Choroid plexus epithelial cell (primary cell): Measurements from ENCODE around the gene TIGD3.

Experiments used
- DNase-seq: peaks from one replicate; pipeline ENCODE4 v3.0.0-alpha.2; 2010; ENCODE audit warnings: low read depth
- H3K4me3 ChIP-seq: 2 replicates; pipeline ENCODE4 v1.5.1; 2011; ENCODE audit warnings: low read depth, mild to moderate bottlenecking, control low read depth, low read length, moderate library complexity
- TF ChIP-seq, protein P1 (sequence below): conservative IDR thresholded peaks from 2 replicates; pipeline ENCODE4 v1.5.1; 2011; ENCODE audit warnings: low read depth, mild to moderate bottlenecking, control low read depth, inconsistent platforms, low read length, moderate library complexity

Gene TIGD3

DNA sequence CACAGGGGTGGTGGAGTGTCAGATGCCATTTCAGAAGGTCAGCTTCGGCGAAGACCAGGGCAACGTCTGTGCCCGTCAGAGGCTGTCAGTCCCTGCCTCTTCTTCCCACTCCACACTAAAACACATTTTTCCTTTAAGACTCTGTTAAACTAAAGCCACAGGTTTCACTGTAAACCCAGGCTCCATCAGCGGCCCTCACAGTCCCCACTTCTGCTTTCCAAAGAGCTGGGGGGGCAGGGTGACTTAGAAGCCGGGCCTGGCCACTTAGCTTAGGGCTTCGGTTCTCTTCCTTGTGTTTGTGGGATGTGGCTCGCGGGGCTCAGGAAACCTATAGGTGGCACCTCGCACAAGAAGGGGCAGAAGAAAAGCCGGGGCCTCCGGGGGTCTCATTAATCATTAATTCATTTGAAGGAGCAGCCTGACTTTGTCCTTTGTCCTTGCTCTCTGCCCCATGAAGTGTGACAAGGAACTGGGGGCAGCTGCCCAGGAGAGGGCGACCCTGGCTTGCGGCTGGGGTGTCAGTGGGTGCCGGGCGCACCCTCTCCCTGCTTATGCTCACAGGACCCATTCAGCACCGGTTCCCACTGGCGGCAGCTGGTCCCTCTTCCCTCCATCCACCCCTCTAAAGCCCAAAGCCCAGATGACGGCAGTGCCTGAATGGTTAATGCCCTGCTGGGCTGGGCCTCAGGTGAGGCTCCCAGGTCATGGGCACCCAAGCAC, 23.8 kb downstream of the TIGD3 start:
- no peak for DNase-seq
- TF ChIP-seq, protein P1, sequence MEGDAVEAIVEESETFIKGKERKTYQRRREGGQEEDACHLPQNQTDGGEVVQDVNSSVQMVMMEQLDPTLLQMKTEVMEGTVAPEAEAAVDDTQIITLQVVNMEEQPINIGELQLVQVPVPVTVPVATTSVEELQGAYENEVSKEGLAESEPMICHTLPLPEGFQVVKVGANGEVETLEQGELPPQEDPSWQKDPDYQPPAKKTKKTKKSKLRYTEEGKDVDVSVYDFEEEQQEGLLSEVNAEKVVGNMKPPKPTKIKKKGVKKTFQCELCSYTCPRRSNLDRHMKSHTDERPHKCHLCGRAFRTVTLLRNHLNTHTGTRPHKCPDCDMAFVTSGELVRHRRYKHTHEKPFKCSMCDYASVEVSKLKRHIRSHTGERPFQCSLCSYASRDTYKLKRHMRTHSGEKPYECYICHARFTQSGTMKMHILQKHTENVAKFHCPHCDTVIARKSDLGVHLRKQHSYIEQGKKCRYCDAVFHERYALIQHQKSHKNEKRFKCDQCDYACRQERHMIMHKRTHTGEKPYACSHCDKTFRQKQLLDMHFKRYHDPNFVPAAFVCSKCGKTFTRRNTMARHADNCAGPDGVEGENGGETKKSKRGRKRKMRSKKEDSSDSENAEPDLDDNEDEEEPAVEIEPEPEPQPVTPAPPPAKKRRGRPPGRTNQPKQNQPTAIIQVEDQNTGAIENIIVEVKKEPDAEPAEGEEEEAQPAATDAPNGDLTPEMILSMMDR, result no peak
- H3K4me3 ChIP-seq, result no peak overlapping the region

DNA sequence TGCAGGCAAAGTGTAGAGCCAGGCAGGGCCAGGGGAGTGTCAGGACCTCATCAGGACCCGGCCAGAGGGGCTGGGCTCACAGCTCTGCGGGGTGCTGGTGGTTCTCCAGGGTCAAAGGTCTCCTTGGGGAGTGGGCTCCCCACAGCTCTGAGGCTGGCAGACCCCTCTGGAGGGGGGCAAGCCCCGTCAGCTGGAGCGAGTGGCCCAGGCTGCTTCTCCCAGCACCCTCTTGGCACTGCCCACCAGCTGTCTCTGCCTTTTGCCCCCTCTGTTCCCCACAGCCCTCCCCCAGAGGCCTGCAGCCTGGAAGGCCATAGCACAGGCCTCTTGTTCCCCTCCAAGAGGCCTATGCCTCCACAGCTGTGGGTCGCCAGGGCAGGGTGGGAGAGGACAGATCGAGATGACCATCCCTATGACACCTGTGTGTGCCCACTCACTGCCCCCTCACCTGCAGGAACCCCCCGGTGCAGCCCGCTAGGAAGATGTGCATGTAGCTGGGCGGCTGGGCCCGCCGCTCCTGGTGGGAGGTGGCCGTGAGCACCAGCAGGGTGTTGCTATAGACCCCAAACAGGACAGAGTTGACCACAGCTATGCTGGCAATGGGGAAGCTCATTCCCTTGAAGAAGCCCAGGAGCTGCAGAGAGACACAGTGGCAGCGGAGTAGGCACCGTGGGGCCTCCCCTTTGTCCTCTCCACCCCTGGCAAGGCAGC, 24.5 kb downstream of the TIGD3 start:
- DNase-seq, result no peak
- TF ChIP-seq, protein P1, result no peak
- no peak overlapping the region for H3K4me3 ChIP-seq

DNA sequence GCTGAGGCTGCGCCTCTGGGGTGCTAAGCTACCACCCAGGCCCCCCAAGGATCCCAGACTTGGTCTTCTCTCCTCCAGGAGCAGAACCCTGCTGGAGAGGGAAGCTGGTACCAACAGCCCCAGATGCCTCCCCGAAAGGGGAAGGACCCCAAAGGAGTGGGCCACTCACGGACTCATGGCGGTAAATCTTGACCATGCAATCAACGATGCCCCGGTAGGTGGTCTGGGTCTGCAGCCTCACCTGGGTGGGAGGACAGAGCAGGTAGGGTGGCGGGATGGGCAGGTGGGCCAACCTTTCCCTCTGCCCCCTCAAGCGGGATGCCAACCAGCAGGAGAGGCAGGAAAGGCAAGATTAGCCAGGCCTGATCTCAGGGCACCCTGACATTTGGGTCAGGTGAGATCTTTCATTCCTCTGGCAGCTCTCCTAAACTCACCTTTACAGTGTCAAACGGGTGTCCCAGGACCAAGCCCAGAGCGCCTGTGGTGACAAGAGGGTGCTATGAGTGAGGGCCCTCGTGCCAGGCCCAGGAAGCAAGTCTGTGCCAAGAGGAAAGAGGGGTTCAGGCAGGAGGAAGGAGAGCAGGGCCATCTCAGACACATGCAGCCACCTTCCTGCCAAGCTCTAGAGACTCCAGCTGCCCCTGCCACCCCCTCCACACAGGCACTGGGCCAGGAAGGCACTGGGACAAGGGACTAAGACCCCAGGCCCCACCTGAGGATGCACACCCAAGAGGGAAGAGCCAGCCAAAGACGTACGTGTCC, 25.3 kb downstream of the TIGD3 start:
- DNase-seq, result no peak
- TF ChIP-seq, protein P1, result no peak
- no peak overlapping the region for H3K4me3 ChIP-seq

DNA sequence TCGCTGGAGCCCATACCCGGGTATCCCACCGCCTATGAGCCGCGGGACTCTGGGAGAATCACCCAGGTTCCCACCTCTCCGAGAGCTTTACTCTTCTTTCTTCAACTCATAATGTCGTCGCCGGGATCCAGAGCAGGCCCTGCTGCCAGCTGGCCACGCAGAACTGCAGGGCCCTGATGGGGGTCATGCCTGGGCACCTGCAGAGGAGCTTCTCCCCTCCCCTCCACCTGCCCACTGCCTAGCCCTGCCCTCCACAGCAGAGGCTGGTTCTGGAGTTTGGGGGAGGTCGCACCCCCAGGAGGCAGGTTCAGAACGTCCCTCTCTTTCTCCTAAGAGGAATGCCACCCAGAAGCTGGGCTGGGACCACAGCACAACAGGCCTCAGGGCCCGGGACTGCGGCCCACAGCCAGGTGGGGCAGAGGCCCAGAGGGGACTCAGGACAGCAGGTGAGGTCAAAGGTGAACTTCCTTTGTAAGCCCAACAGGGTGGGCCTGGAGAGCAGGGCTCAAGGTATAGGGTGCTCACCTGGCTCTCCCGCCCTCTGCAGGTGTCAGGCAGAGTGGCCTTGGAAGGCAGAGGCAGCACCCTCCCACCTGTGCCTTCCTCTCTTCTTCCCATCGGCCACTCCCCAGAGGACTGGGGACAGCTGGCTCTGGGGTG, 26.0 kb downstream of the TIGD3 start:
- TF ChIP-seq, protein P1, result no peak
- no peak for DNase-seq
- no peak overlapping the region for H3K4me3 ChIP-seq

DNA sequence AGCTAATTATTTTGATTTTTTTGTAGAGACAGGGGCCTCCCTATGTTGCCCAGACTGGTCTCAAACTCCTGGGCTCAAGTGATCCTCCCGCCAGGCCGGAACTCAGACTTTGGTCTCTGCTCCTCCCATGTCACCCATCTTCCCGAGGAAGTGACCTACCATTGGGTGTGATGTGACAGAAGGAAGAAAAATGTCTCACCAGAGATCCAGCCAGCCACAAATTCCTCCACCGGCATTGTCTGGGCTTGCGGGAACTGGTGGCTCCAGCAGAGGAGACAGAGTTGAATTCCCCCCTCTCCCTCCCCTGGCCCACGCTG, 27.1 kb downstream of the TIGD3 start:
- TF ChIP-seq, protein P1, result no peak
- DNase-seq, result peak; percentile 54
- H3K4me3 ChIP-seq, result peak overlapping the region; percentile 48

DNA sequence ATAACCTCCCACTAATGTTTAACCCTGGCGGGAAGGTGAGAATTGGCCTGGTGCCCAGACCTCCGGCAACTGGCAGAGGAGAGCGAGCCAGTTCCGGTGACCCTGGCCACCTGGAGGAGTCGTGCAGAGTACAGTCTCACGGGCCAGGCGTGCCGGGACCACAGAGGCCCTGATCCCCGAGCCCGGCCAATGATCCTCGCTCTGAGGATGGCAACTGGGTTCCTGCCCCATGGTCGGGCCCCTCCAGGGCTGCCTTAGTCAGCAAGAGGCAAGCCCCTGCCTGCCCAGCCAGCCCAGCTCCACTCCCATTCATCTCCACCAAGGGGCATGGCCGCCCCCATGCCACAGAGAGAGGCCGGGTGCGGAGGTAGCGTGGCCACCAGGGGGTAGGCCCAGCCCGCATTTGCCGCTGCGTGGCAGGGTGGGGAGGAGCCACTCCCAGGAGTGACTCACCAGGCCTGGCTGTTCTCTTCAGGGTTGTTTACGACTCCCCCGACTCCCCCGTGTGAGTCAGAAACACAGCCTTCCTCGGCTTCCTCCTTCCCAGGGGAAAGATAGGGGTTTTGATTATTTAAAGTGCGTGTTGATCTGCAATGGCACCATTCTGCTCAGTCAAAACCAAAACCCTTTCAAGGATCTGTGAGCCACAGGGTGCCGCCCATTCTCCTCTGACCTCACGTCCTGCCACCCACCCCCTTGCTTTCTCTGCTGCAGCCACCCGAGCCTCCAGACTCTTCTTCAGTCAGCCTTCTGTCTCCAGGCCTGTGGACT, 27.7 kb downstream of the TIGD3 start, which contains the start of gene SLC25A45:
TSS of gene SLC25A45 (minus strand) at position 614 of the 771 bp plus-strand sequence. CDS start 695 bp downstream, outside the sequence.
- peak; percentile 98 for DNase-seq
- TF ChIP-seq, protein P1, result peak; percentile 74
- peak within 1 kb of the TSS; percentile 48 for H3K4me3 ChIP-seq
